Stimulated activated CD8-positive, alpha-beta memory T cell treated with anti-CD3 and anti-CD28 coated beads, Interleukin-4, amount 100 ng/mL, for 24 hours (primary cell): Measurements from ENCODE around the gene LDB3.

ENCODE experiments used
- DNase-seq: peaks from one replicate; pipeline ENCODE4 v3.0.0-alpha.2; 2020; ENCODE audit warnings: low read depth

Gene LDB3

GRCh38 chr10:86685893-86686632 lies 17.8 kb downstream of the LDB3 start:
- no peak for DNase-seq

- DNase-seq = no peak
These were observed 18.7 kb downstream of the LDB3 start for GRCh38 chr10:86686972-86687371.

GRCh38 chr10:86687750-86688149 lies 19.4 kb downstream of the LDB3 start:
- no peak for DNase-seq

GRCh38 chr10:86688398-86688921 lies 20.1 kb downstream of the LDB3 start:
- peak; percentile 18 for DNase-seq

GRCh38 chr10:86689146-86689545 lies 20.8 kb downstream of the LDB3 start:
- DNase-seq = no peak

GRCh38 chr10:86690231-86690630 lies 21.9 kb downstream of the LDB3 start:
- DNase-seq = no peak

GRCh38 chr10:86690657-86691084 lies 22.4 kb downstream of the LDB3 start:
- no peak for DNase-seq

GRCh38 chr10:86691333-86692022 lies 23.2 kb downstream of the LDB3 start:
- DNase-seq = no peak

- DNase-seq = no peak
These were observed 23.8 kb downstream of the LDB3 start for GRCh38 chr10:86692023-86692514.

- no peak for DNase-seq
These were observed 24.4 kb downstream of the LDB3 start for GRCh38 chr10:86692664-86693063.

- DNase-seq = no peak
These were observed 25.0 kb downstream of the LDB3 start for GRCh38 chr10:86693275-86693674.

GRCh38 chr10:86693721-86694369 lies 25.5 kb downstream of the LDB3 start:
- DNase-seq = peak; percentile 10

GRCh38 chr10:86698207-86698940 lies 30.1 kb downstream of the LDB3 start:
- no peak for DNase-seq

GRCh38 chr10:86699125-86699524 lies 30.8 kb downstream of the LDB3 start:
- DNase-seq = no peak

GRCh38 chr10:86699541-86699940 lies 31.2 kb downstream of the LDB3 start:
- no peak for DNase-seq

GRCh38 chr10:86699991-86700840 lies 31.9 kb downstream of the LDB3 start:
- DNase-seq = no peak

GRCh38 chr10:86700851-86701617 lies 32.7 kb downstream of the LDB3 start:
- no peak for DNase-seq

GRCh38 chr10:86703176-86703575 lies 34.9 kb downstream of the LDB3 start:
- DNase-seq = no peak

GRCh38 chr10:86705139-86705538 lies 36.8 kb downstream of the LDB3 start:
- no peak for DNase-seq

GRCh38 chr10:86705905-86706304 lies 37.6 kb downstream of the LDB3 start:
- no peak for DNase-seq
